Heart right ventricle (tissue), 16 donors: Measurements from ENCODE around the gene METTL13. TPM values are rescaled to one million over a fixed set of nuclear protein-coding genes. Genes with fewer than 3 reads are reported as not detected.
"Not testable (repeated sequence)": the region's sequence is repeated elsewhere in the genome, so short reads cannot be mapped to it uniquely, and the experiment has no call there.

Experiments used
- ATAC-seq, 8 donors: fragments of 200-7000 bp; cut with Tn5 transposase; one replicate each; pipeline ENCODE4 v1.9.1; 2020; ENCODE audit warnings: mild to moderate bottlenecking in 8 of 8, moderate library complexity in 8 of 8, moderate number of reproducible peaks in 1 of 8
- DNase-seq, 2 donors: peaks; one replicate each; pipeline ENCODE4 v3.0.0-alpha.2; 2020
- H3K27ac ChIP-seq, 10 donors: fragments of 200-600 bp; sonication (generic) in 2 of 10; one replicate each; pipeline versions ENCODE4 v1.5.0 to v1.8.0; 2020 to 2022; ENCODE audit warnings: mild to moderate bottlenecking in 3 of 10
- H3K27me3 ChIP-seq, 7 donors: fragments of 200-600 bp; one replicate each; pipeline ENCODE4 v1.8.0; 2021 to 2022; ENCODE audit warnings: mild to moderate bottlenecking in 2 of 7
- H3K36me3 ChIP-seq, 9 donors: fragments of 200-600 bp; sonication (generic) in 1 of 9; one replicate each; pipeline versions ENCODE4 v1.5.0 to v1.8.0; 2020 to 2022; ENCODE audit warnings: mild to moderate bottlenecking in 2 of 9
- H3K4me1 ChIP-seq, 9 donors: fragments of 200-600 bp; sonication (generic) in 1 of 9; one replicate each; pipeline versions ENCODE4 v1.5.0 to v1.8.0; 2020 to 2022; ENCODE audit warnings: mild to moderate bottlenecking in 4 of 9
- H3K4me3 ChIP-seq, 10 donors: fragments of 200-600 bp; sonication (generic) in 2 of 10; one replicate each; pipeline versions ENCODE4 v1.5.0 to v1.8.0; 2020 to 2022; ENCODE audit warnings: mild to moderate bottlenecking in 7 of 10, moderate library complexity in 2 of 10
- H3K9me3 ChIP-seq, 11 donors: fragments of 200-600 bp in 10 of 11; sonication (generic) in 2 of 11; one replicate each; pipeline versions ENCODE4 v1.5.0 to v1.8.0; 2013 to 2022; ENCODE audit warnings: mild to moderate bottlenecking in 2 of 11, control low read depth in 1 of 11, moderate library complexity in 1 of 11
- CTCF ChIP-seq, 9 donors: fragments of 200-600 bp; sonication (generic) in 2 of 9; IDR thresholded peaks; one replicate each; pipeline versions ENCODE4 v1.5.0 to v1.8.0; 2021 to 2022; ENCODE audit warnings: antibody characterized with exemption in 9 of 9, mild to moderate bottlenecking in 5 of 9, moderate library complexity in 1 of 9
- WGBS, 2 donors: extraction: QIAGEN DNeasy Blood & Tissue Kit; methylation state at CpG; one replicate each; pipeline ENCODE4 v1.1.7; 2013; ENCODE audit warnings: inconsistent platforms in 1 of 2; 5-methylcytosine and 5-hydroxymethylcytosine counted together
- intact Hi-C, 10 donors: fragments of 100-400 bp; cut with DNase I; formaldehyde crosslinking; loops; one replicate each; pipeline versions ENCODE4 v1.11.1 to v1.14.2; 2022
- polyA plus RNA-seq, 2 donors: library from polyadenylated mRNA; stranded (reverse); fragments of 200-250 nt; gene quantifications; one replicate each; pipeline ENCODE4 v1.2.3, GENCODE V29; 2013
- total RNA-seq, 10 donors: library from RNA; stranded (reverse); fragmentation: NEBNext Ultra II Directional in 3 of 10; extraction: Animal tissue kit (Norgen Biotek cat#: 25700) in 3 of 10; gene quantifications; one replicate each; pipeline versions ENCODE4 v1.2.1 to v1.2.4, GENCODE V29; 2021 to 2023
- donor health status: Arrhythmogenic right ventricular cardiomyopathy.
- donor health status: ischemic (EF 13 %, LVEDD 7.1; RV severe dilation, severe dysfunction).
- donor health status: healthy with polysubstance abuse.
- donor health status: DM: no; HTN: yes; CAD: no.
- donor health status: DM: no; HTN: no; CAD: no.
- donor health status: ischemic (EF 25% LVEDD 6.9; RV normal size, moderate dysfunction).
- donor health status: ischemic (EF 25% LVEDD 5.7; RV mildly dilated, moderate dysfunction).
- donor health status: healthy.
- donor health status: DM: yes; HTN: yes; CAD: no.
- donor health status: Ischemic cardiomyopathy.
- donor health status: ischemic (EF 35%, LVEDD 5.7; RV mildly dilated, moderate dysfunction).
- donor health status: nonischemic (EF 11% LVEDD 7.7; RV severe dilation, severe dysfunction).
- donor health status: DM: yes; HTN: yes; CAD: no.
- donor health status: PGD.
- donor health status: ischemic (EF 29% LVEDD 5.4; RV normal size, mild dysfunction).
- donor health status: nonischemic (EF 23%, LVEDD 6.1; RV moderate dilation, normal function).

Gene METTL13
- total and polyA plus RNA-seq, 12 donors, result 3.2 to 20.2 (median 16.5) TPM

- WGBS, 2 donors, result 89 to 92% methylated on average over 5 of the region's 5 CpGs
- Histone ChIP-seq H3K27ac (no peak overlapping the region), H3K9me3 (no peaks in the 10 kb centered on the region), H3K27me3 (no peaks in the 10 kb centered on the region), H3K4me1 (peaks cover 0 to 17% (median 1%) of the 10 kb centered on the region in 9 donors), H3K4me3 (no peak overlapping the region), H3K36me3 (peaks cover 0 to 72% (median 38%) of the 10 kb centered on the region in 9 donors)
- intact Hi-C loops, result loop anchor here in 2 of 10 donors (10.0 kb wide), 2 partner anchors 628 to 648 kb away; partner anchors contain the start of genes C1orf105 (in 1 of the 2) and PIGC (in 1 of the 2)
- no peak for ATAC-seq
- DNase-seq, result no peak
- no peak for TF ChIP-seq CTCF (IDR thresholded peaks at IDR 0.05)
Observed at GRCh38 chr1:171796592-171796991, 15.1 kb downstream of the METTL13 start.

GRCh38 chr1:171798311-171798710, 16.9 kb downstream of the METTL13 start:
- Histone ChIP-seq H3K27ac (no peak overlapping the region), H3K4me1 (peaks cover 0 to 22% (median 15%) of the 10 kb centered on the region in 9 donors), H3K36me3 (peaks cover 0 to 55% (median 31%) of the 10 kb centered on the region in 9 donors), H3K27me3 (no peaks in the 10 kb centered on the region), H3K4me3 (no peak overlapping the region), H3K9me3 (no peaks in the 10 kb centered on the region)
- WGBS, 2 donors, result 95 to 96% methylated on average over 3 of the region's 3 CpGs
- ATAC-seq, result no peak
- TF ChIP-seq CTCF (IDR thresholded peaks at IDR 0.05), result no peak
- no peak for DNase-seq
- intact Hi-C loops, result loop anchor here in 2 of 10 donors (10.0 kb wide), 2 partner anchors 626 to 646 kb away; partner anchors contain the start of genes C1orf105 (in 1 of the 2) and PIGC (in 1 of the 2)

- no peak overlapping the region for H3K4me3 ChIP-seq
- H3K27me3 ChIP-seq, result no peaks in the 10 kb centered on the region
- no peak for TF ChIP-seq CTCF (IDR thresholded peaks at IDR 0.05)
- intact Hi-C loops, result loop anchor here in 2 of 10 donors (10.0 kb wide), 2 partner anchors 626 to 646 kb away; partner anchors contain the start of genes C1orf105 (in 1 of the 2) and PIGC (in 1 of the 2)
- H3K27ac ChIP-seq, result no peak overlapping the region
- peak in 1 of 8 donors; percentile 21 for ATAC-seq
- peaks cover 0 to 26% (median 18%) of the 10 kb centered on the region in 9 donors for H3K4me1 ChIP-seq
- H3K9me3 ChIP-seq, result no peaks in the 10 kb centered on the region
- H3K36me3 ChIP-seq, result peaks cover 0 to 51% (median 30%) of the 10 kb centered on the region in 9 donors
- whole genome bisulfite sequencing, 2 donors, result 77 to 86% methylated on average over 3 of the region's 3 CpGs
- DNase-seq, result no peak
Observed at GRCh38 chr1:171798765-171799164, 17.3 kb downstream of the METTL13 start.

GRCh38 chr1:171799166-171799565, 17.7 kb downstream of the METTL13 start:
- WGBS, 2 donors, result 40 to 50% methylated on average over 4 of the region's 4 CpGs
- intact Hi-C loops, result loop anchor here in 2 of 10 donors (10.0 kb wide), 2 partner anchors 626 to 646 kb away; partner anchors contain the start of genes C1orf105 (in 1 of the 2) and PIGC (in 1 of the 2)
- Histone ChIP-seq H3K27me3 (no peaks in the 10 kb centered on the region), H3K36me3 (peaks cover 0 to 47% (median 26%) of the 10 kb centered on the region in 9 donors), H3K4me1 (peaks cover 0 to 30% (median 15%) of the 10 kb centered on the region in 9 donors), H3K27ac (no peak overlapping the region), H3K9me3 (no peaks in the 10 kb centered on the region), H3K4me3 (no peak overlapping the region)
- no peak for ATAC-seq
- TF ChIP-seq CTCF (IDR thresholded peaks at IDR 0.05), result no peak
- no peak for DNase-seq

GRCh38 chr1:171799698-171800097, 18.2 kb downstream of the METTL13 start:
- not testable (repeated sequence) for H3K27ac ChIP-seq, H3K27me3 ChIP-seq, H3K4me3 ChIP-seq, DNase-seq, H3K9me3 ChIP-seq, ATAC-seq
- 96 to 100% methylated on average over 2 of the region's 2 CpGs for WGBS, 2 donors
- Histone ChIP-seq H3K36me3 (peaks cover 0 to 41% (median 20%) of the 10 kb centered on the region in 9 donors), H3K4me1 (peaks cover 0 to 33% (median 14%) of the 10 kb centered on the region in 9 donors)
- intact Hi-C loops, result loop anchor here in 5 of 10 donors (2.0 to 10.0 kb wide), 5 partner anchors 105 to 645 kb away; partner anchors contain the start of genes C1orf105 (in 1 of the 5) and PIGC (in 1 of the 5)
